ENCODE results near the gene AMBP. TPM values are rescaled to one million over a fixed set of nuclear protein-coding genes. Genes with fewer than 3 reads are reported as not detected.

Gene AMBP
- total RNA-seq, 4 donors from 2014 or later, result not detected

GRCh38 chr9:114070188-114071103, 7.7 kb downstream of the AMBP start:
- Histone ChIP-seq H3K4me3 (no peak overlapping the region), H3K27ac (replicated peaks in 1 of 4) (no peak overlapping the region), H3K27me3 (peaks cover 0 to 5% (median 0%) of the 10 kb centered on the region in 4 donors), H3K9me3 (no peaks in the 10 kb centered on the region), H3K4me1 (peaks cover 5 to 12% (median 9%) of the 10 kb centered on the region in 4 donors), H3K36me3 (no peaks in the 10 kb centered on the region)
- no peak for TF ChIP-seq CTCF (IDR thresholded peaks at IDR 0.05)
- TF ChIP-seq EP300 (IDR thresholded peaks at IDR 0.05), result no peak
- no peak for TF ChIP-seq POLR2AphosphoS5 (IDR thresholded peaks at IDR 0.05)
- intact Hi-C loops (cut with DNase I), result no loop called here
- no peak for DNase-seq (ENCODE audit: extremely low spot score)
- WGBS, result 94% methylated on average over 8 of the region's 17 CpGs

- WGBS, result 93% methylated on average over 8 of the region's 9 CpGs
- no peak overlapping the region for H3K4me3 ChIP-seq
- H3K27me3 ChIP-seq, result peaks cover 0 to 7% (median 0%) of the 10 kb centered on the region in 4 donors
- DNase-seq (ENCODE audit: extremely low spot score), result no peak
- TF ChIP-seq POLR2AphosphoS5 (IDR thresholded peaks at IDR 0.05) (no peak), EP300 (IDR thresholded peaks at IDR 0.05) (no peak), POLR2A (IDR thresholded peaks at IDR 0.05; ENCODE audit: low read depth) (no peak), CTCF (IDR thresholded peaks at IDR 0.05) (no peak)
- peaks cover 5 to 12% (median 9%) of the 10 kb centered on the region in 4 donors for H3K4me1 ChIP-seq
- no peaks in the 10 kb centered on the region for H3K36me3 ChIP-seq
- intact Hi-C loops (cut with DNase I), result no loop called here
- no peak overlapping the region for H3K27ac ChIP-seq (replicated peaks in 1 of 4)
- no peaks in the 10 kb centered on the region for H3K9me3 ChIP-seq
Measured at GRCh38 chr9:114069476-114070187, 8.5 kb downstream of the AMBP start.

GRCh38 chr9:114065304-114065703, 12.8 kb downstream of the AMBP start:
- 69% methylated on average over 8 of the region's 8 CpGs for WGBS
- intact Hi-C loops (cut with DNase I), result no loop called here
- Histone ChIP-seq H3K4me3 (no peak overlapping the region), H3K4me1 (no peaks in the 10 kb centered on the region), H3K27ac (replicated peaks in 1 of 4) (no peak overlapping the region), H3K9me3 (no peaks in the 10 kb centered on the region), H3K36me3 (no peaks in the 10 kb centered on the region), H3K27me3 (peaks cover 0 to 28% (median 0%) of the 10 kb centered on the region in 4 donors)
- no peak for TF ChIP-seq EP300 (IDR thresholded peaks at IDR 0.05)
- no peak for TF ChIP-seq POLR2A (IDR thresholded peaks at IDR 0.05; ENCODE audit: low read depth)
- no peak for TF ChIP-seq CTCF (IDR thresholded peaks at IDR 0.05)
- TF ChIP-seq POLR2AphosphoS5 (IDR thresholded peaks at IDR 0.05), result no peak
- DNase-seq (ENCODE audit: extremely low spot score), result no peak

DNA sequence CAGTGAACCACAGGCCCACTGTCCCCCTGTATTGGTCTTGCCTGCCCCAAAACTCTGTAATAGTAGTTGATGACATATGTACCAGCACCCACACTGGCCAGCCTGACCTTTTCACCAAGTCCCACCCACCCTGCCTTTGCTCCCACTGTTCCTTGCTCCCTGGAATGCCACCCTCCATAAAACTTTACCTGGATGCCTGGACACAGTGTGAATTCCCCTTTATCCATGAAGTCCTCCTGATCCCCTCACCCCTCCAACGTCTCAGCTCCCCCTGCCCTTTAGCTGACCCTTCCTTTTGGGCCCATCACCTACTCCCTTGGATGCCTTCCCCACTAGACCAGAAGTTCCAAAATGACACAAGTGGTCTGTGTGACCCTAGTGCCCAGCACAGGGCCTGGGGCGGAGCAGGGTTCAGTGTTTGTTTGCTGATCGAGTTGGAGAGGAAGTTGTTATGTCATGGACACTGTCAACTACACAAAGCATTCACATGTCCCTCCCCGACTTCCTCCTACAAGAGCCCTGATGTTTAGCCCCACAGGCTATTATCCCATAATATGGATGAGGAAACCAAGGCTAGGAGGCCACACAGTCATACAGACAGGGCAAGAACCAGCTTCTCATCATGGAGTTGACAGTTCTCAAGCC, 16.1 kb downstream of the AMBP start:
- no peak overlapping the region for H3K27ac ChIP-seq (replicated peaks in 1 of 4)
- H3K36me3 ChIP-seq, result no peaks in the 10 kb centered on the region
- H3K9me3 ChIP-seq, result no peaks in the 10 kb centered on the region
- no peak for DNase-seq (ENCODE audit: extremely low spot score)
- peaks cover 0 to 28% (median 0%) of the 10 kb centered on the region in 4 donors for H3K27me3 ChIP-seq
- H3K4me1 ChIP-seq, result peaks cover 0 to 7% (median 2%) of the 10 kb centered on the region in 4 donors
- TF ChIP-seq EP300 (IDR thresholded peaks at IDR 0.05), result no peak
- no peak for TF ChIP-seq POLR2AphosphoS5 (IDR thresholded peaks at IDR 0.05)
- TF ChIP-seq CTCF (IDR thresholded peaks at IDR 0.05), result no peak
- TF ChIP-seq POLR2A (IDR thresholded peaks at IDR 0.05; ENCODE audit: low read depth), result no peak
- WGBS, result 71% methylated on average over 4 of the region's 4 CpGs
- intact Hi-C loops (cut with DNase I), result no loop called here
- no peak overlapping the region for H3K4me3 ChIP-seq

Measured in esophagus muscularis mucosa (tissue), 4 donors.